Endothelial cell of umbilical vein (primary cell): ENCODE data around the gene DTWD2. TPM values are rescaled to one million over a fixed set of nuclear protein-coding genes. Genes with fewer than 3 reads are reported as not detected.
A peak's percentile ranks its signal among the peaks of the same experiment; 100 is the strongest.

ENCODE experiments used
- BruUV-seq: library from RNA; stranded (reverse); fragments of 400-500 nt; replicated peaks from 2 replicates; lab custom pipeline; 2021; lab: Mats Ljungman, UMichigan
- CTCF ChIA-PET: fragments of 300-600, 350-600 bp; sonication (Branson Sonifier 250); formaldehyde crosslinking; loops from one replicate; lab custom pipeline; 2021; ENCODE audit warnings: antibody characterized with exemption, inconsistent platforms; lab: Charles Lee
- POLR2A ChIA-PET: fragments of 300-600, 350-600 bp; sonication (Branson Sonifier 250); formaldehyde crosslinking; loops from one replicate; lab custom pipeline; 2021; ENCODE audit warnings: antibody characterized with exemption, inconsistent platforms; lab: Charles Lee
- DNase-seq: peaks from one replicate; pipeline ENCODE4 v3.0.0-alpha.2; 2011; ENCODE audit warnings: low read depth, low spot score
- FAIRE-seq: peaks from 2 replicates; lab custom pipeline; 2011; peaks lifted over from hg19 to GRCh38; lab: Jason Lieb, UNC
- H2AFZ ChIP-seq: 2 replicates; pipeline ENCODE4 v1.6.0; 2012; ENCODE audit warnings: low read depth, low read length, control low read depth, inconsistent platforms
- H3K27ac ChIP-seq: 2 replicates; pipeline ENCODE4 v1.5.1; 2011; ENCODE audit warnings: low read depth, mild to moderate bottlenecking, control low read depth, low read length, moderate library complexity; ENCODE audit not compliant: insufficient read depth
- H3K27me3 ChIP-seq, 2 experiments: 2 replicates each; pipeline versions ENCODE4 v1.6.0 to v1.6.1; 2011; ENCODE audit warnings: low read length in 2 of 2, mixed read lengths in 1 of 2; ENCODE audit not compliant: control insufficient read depth in 2 of 2, insufficient read depth in 2 of 2
- H3K36me3 ChIP-seq, 2 experiments: 2 replicates in 1 of 2; 3 replicates in 1 of 2; pipeline ENCODE4 v1.5.1; 2011; ENCODE audit warnings: low read length in 2 of 2, mild to moderate bottlenecking in 1 of 2, moderate library complexity in 1 of 2; ENCODE audit not compliant: control insufficient read depth in 2 of 2, insufficient read depth in 2 of 2; ENCODE audit errors: extremely low read depth in 1 of 2
- H3K4me1 ChIP-seq: 3 replicates; pipeline ENCODE4 v1.5.1; 2011; ENCODE audit warnings: mild to moderate bottlenecking, low read length; ENCODE audit not compliant: control insufficient read depth, insufficient read depth; ENCODE audit errors: extremely low read depth
- H3K4me2 ChIP-seq: 2 replicates; pipeline ENCODE4 v1.6.1; 2011; ENCODE audit warnings: low read length, control low read depth, mixed read lengths; ENCODE audit not compliant: insufficient read depth
- H3K4me3 ChIP-seq, 3 experiments: fragments of 200-600 bp in 1 of 3; sonication (generic), shearing (Covaris generic) in 1 of 3; replicated peaks in 1 of 3; 2 replicates each; pipeline ENCODE4 v1.5.1; 2011 to 2016; ENCODE audit warnings: control low read depth in 3 of 3, low read length in 3 of 3, mild to moderate bottlenecking in 2 of 3, inconsistent platforms in 1 of 3, low read depth in 1 of 3, moderate library complexity in 1 of 3; ENCODE audit not compliant: insufficient read depth in 1 of 3
- H3K79me2 ChIP-seq: 2 replicates; pipeline ENCODE4 v1.6.0; 2012; ENCODE audit warnings: low read length, inconsistent platforms; ENCODE audit not compliant: control insufficient read depth, insufficient read depth
- H3K9ac ChIP-seq: replicated peaks from 2 replicates; pipeline ENCODE3; 2011; ENCODE audit warnings: low read length, control low read depth; ENCODE audit not compliant: insufficient read depth; ENCODE audit errors: extremely low read depth
- H3K9me1 ChIP-seq: replicated peaks from 3 replicates; pipeline ENCODE4 v1.6.0; 2011; ENCODE audit warnings: mild to moderate bottlenecking, low read length; ENCODE audit not compliant: control insufficient read depth, insufficient read depth; ENCODE audit errors: extremely low read depth
- H3K9me3 ChIP-seq: replicated peaks from 2 replicates; pipeline ENCODE4 v1.5.1; 2012; ENCODE audit warnings: low read length, inconsistent platforms; ENCODE audit not compliant: control insufficient read depth, insufficient read depth
- H4K20me1 ChIP-seq: replicated peaks from 2 replicates; pipeline ENCODE3; 2011; ENCODE audit warnings: mild to moderate bottlenecking, low read length; ENCODE audit not compliant: control insufficient read depth, insufficient read depth; ENCODE audit errors: extremely low read depth
- EZH2 ChIP-seq: IDR thresholded peaks from 2 replicates; pipeline ENCODE4 v1.6.1; 2012; ENCODE audit warnings: borderline replicate concordance, low read depth, mild to moderate bottlenecking, moderate library complexity, low read length, inconsistent platforms; ENCODE audit not compliant: severe bottlenecking
- FOS ChIP-seq: IDR thresholded peaks from 2 replicates; pipeline ENCODE4 v1.6.1; 2011; ENCODE audit warnings: mild to moderate bottlenecking, low read length, moderate library complexity, borderline replicate concordance; ENCODE audit not compliant: insufficient read depth
- GATA2 ChIP-seq: IDR thresholded peaks from 2 replicates; pipeline ENCODE4 v1.7.0; 2011; ENCODE audit warnings: low read depth, mild to moderate bottlenecking, moderate library complexity, mixed read lengths, low read length; ENCODE audit not compliant: insufficient read length, insufficient read depth
- JUN ChIP-seq: IDR thresholded peaks from 2 replicates; pipeline ENCODE4 v1.6.1; 2011; ENCODE audit warnings: borderline replicate concordance, low read depth; ENCODE audit not compliant: insufficient read length, insufficient read depth
- MAX ChIP-seq: IDR thresholded peaks from 2 replicates; pipeline ENCODE4 v1.6.1; 2011; ENCODE audit not compliant: insufficient read depth, insufficient read length
- MYC ChIP-seq: IDR thresholded peaks from one replicate; pipeline ENCODE4 v1.6.1; 2011; ENCODE audit warnings: mild to moderate bottlenecking, low read depth, low read length
- POLR2A ChIP-seq: IDR thresholded peaks from 2 replicates; pipeline ENCODE4 v1.6.1; 2012; ENCODE audit warnings: low read depth, mild to moderate bottlenecking, control low read depth, low read length
- POLR2AphosphoS5 ChIP-seq: IDR thresholded peaks from 2 replicates; pipeline ENCODE4 v1.6.1; 2012; ENCODE audit warnings: low read depth, mild to moderate bottlenecking, control low read depth, low read length, moderate library complexity; ENCODE audit not compliant: insufficient read depth
- dilution Hi-C: fragments of 300-500 bp; cut with MboI; formaldehyde crosslinking; loops from one replicate; pipeline ENCODE4 v1.15.0; 2019; ENCODE audit warnings: low sequenced_read_pairs; ENCODE audit not compliant: extremely low pct_ligation_motif_present
- intact Hi-C: fragments of 100-400 bp; cut with micrococcal nuclease; formaldehyde crosslinking; loops from one replicate; pipeline ENCODE4 v1.10.0; 2022
- polyA plus RNA-seq, 4 experiments: library from polyadenylated mRNA; depleted of rRNA in 3 of 4; stranded (reverse) in 3 of 4; unstranded in 1 of 4; fragments of >200 nt; gene quantifications; 2 replicates each; pipeline versions ENCODE4 v1.2.1 to v1.2.3, GENCODE V29; 2011 to 2012; ENCODE audit warnings: missing spikeins in 1 of 4
- total RNA-seq: library from RNA; stranded (reverse); gene quantifications from 2 replicates; pipeline ENCODE4 v1.2.3, GENCODE V29; 2021

DTWD2 gene
- total and polyA plus RNA-seq, 2 donors (not counting 3 experiments of a cell fraction or from before 2014, with no cell fraction given): 0.99 to 1.1 TPM

GRCh38 chr5:119036101-119036762, 47.9 kb upstream of the DTWD2 start:
- DNase-seq (peak; percentile 11), FAIRE-seq (no peak)
- Histone ChIP-seq H3K4me3 (no peak overlapping the region), H3K9me3 (no peaks in the 10 kb centered on the region), H3K9ac (no peak overlapping the region), H3K27ac (no peak overlapping the region), H2AFZ (no peak overlapping the region), H3K9me1 (no peaks in the 10 kb centered on the region), H4K20me1 (no peaks in the 10 kb centered on the region), H3K27me3 (no peaks in the 10 kb centered on the region), H3K79me2 (no peaks in the 10 kb centered on the region), H3K36me3 (no peaks in the 10 kb centered on the region), H3K4me1 (no peaks in the 10 kb centered on the region), H3K4me2 (no peak overlapping the region)
- CTCF ChIA-PET: interaction anchor here (1.0 kb wide), 1 partner anchor 24 kb away, joined by 4 read pairs; no protein-coding TSS in a partner anchor
- no TSS peak for BruUV-seq
- TF ChIP-seq JUN (peak; percentile 39), EZH2 (no peak), FOS (peak; percentile 91)
- dilution Hi-C loops (no loop called here), intact Hi-C loops (no loop called here)
- POLR2A ChIA-PET: no interaction called here

- DNase-seq (no peak), FAIRE-seq (no peak)
- Histone ChIP-seq H3K9me1 (no peaks in the 10 kb centered on the region), H3K4me1 (no peaks in the 10 kb centered on the region), H3K27ac (no peak overlapping the region), H3K9ac (no peak overlapping the region), H3K79me2 (no peaks in the 10 kb centered on the region), H3K4me2 (no peak overlapping the region), H3K4me3 (no peak overlapping the region), H3K9me3 (no peaks in the 10 kb centered on the region), H4K20me1 (no peaks in the 10 kb centered on the region), H3K27me3 (no peaks in the 10 kb centered on the region), H2AFZ (no peak overlapping the region), H3K36me3 (no peaks in the 10 kb centered on the region)
- intact Hi-C loops: no loop called here
- CTCF ChIA-PET: interaction anchor here (0.7 to 1.3 kb wide), 2 partner anchors 10 to 45 kb away, joined by 3 read pairs; partner anchors contain the start of gene DTWD2
- dilution Hi-C loops: no loop called here
- POLR2A ChIA-PET: no interaction called here
- no TSS peak for BruUV-seq
- TF ChIP-seq GATA2: no peak
- TF ChIP-seq POLR2AphosphoS5: no peak
- no peak for TF ChIP-seq FOS
- no peak for TF ChIP-seq MYC
- TF ChIP-seq POLR2A: no peak
- TF ChIP-seq MAX: no peak
These were observed 44.8 kb upstream of the DTWD2 start for GRCh38 chr5:119033135-119033534.
